Epithelial cell of proximal tubule (primary cell): ENCODE results near the gene TTBK2. TPM values are rescaled to one million over a fixed set of nuclear protein-coding genes. Genes with fewer than 3 reads are reported as not detected.
"Not testable (repeated sequence)": the region's sequence is repeated elsewhere in the genome, so short reads cannot be mapped to it uniquely, and the experiment has no call there.

Experiments used
- DNase-seq: peaks from one replicate; pipeline ENCODE4 v3.0.0-alpha.2; 2011; ENCODE audit warnings: low read depth
- H3K4me3 ChIP-seq: 2 replicates; pipeline ENCODE4 v1.5.1; 2011; ENCODE audit warnings: low read depth, mild to moderate bottlenecking, low read length
- CTCF ChIP-seq: conservative IDR thresholded peaks from 2 replicates; pipeline ENCODE4 v1.5.1; 2012; ENCODE audit warnings: low read depth, mild to moderate bottlenecking, low read length
- total RNA-seq: library from RNA; depleted of rRNA; stranded (reverse); fragments of >200 nt; gene quantifications from 2 replicates; pipeline ENCODE4 v1.2.3, GENCODE V29; 2015

The TTBK2 gene
- total RNA-seq, 1 donor from 2014 or later: 5.8 TPM

- no peak for DNase-seq
- TF ChIP-seq CTCF: no peak
- H3K4me3 ChIP-seq: no peak overlapping the region
Observed at GRCh38 chr15:42772901-42773300, 147.7 kb downstream of the TTBK2 start.

- DNase-seq: no peak
- H3K4me3 ChIP-seq: no peak overlapping the region
- no peak for TF ChIP-seq CTCF
Observed at GRCh38 chr15:42772144-42772543, 148.4 kb downstream of the TTBK2 start.

- not testable (repeated sequence) for H3K4me3 ChIP-seq, DNase-seq
Observed at GRCh38 chr15:42766109-42766508, 154.5 kb downstream of the TTBK2 start.

GRCh38 chr15:42764154-42764731, 156.3 kb downstream of the TTBK2 start:
- not testable (repeated sequence) for H3K4me3 ChIP-seq, DNase-seq

GRCh38 chr15:42761813-42762212, 158.8 kb downstream of the TTBK2 start:
- not testable (repeated sequence) for H3K4me3 ChIP-seq, DNase-seq

- no peak for TF ChIP-seq CTCF
- no peak overlapping the region for H3K4me3 ChIP-seq
- no peak for DNase-seq
Observed at GRCh38 chr15:42760759-42761158, 159.8 kb downstream of the TTBK2 start.

GRCh38 chr15:42759093-42759492, 161.5 kb downstream of the TTBK2 start:
- no peak for TF ChIP-seq CTCF
- no peak for DNase-seq
- no peak overlapping the region for H3K4me3 ChIP-seq

- DNase-seq: no peak
- no peak overlapping the region for H3K4me3 ChIP-seq
- TF ChIP-seq CTCF: no peak
Observed at GRCh38 chr15:42750306-42750705, 170.3 kb downstream of the TTBK2 start.

GRCh38 chr15:42749266-42749665, 171.3 kb downstream of the TTBK2 start:
- TF ChIP-seq CTCF: no peak
- no peak overlapping the region for H3K4me3 ChIP-seq
- no peak for DNase-seq
